Iris pigment epithelial cell (primary cell): ENCODE measurements around the gene KIF17.

Experiments
- DNase-seq: peaks from one replicate; pipeline ENCODE4 v3.0.0-alpha.2; 2011; ENCODE audit warnings: low read depth

The KIF17 gene

GRCh38 chr1:20625176-20626097, 92.4 kb downstream of the KIF17 start:
- no peak for DNase-seq

GRCh38 chr1:20624709-20625108, 93.1 kb downstream of the KIF17 start:
- DNase-seq = no peak

- DNase-seq = no peak
Measured at GRCh38 chr1:20621012-20621411, 96.8 kb downstream of the KIF17 start.

GRCh38 chr1:20619999-20620398, 97.8 kb downstream of the KIF17 start:
- no peak for DNase-seq

- no peak for DNase-seq
Measured at GRCh38 chr1:20618550-20618949, 99.3 kb downstream of the KIF17 start.

GRCh38 chr1:20616847-20617487, 100.8 kb downstream of the KIF17 start:
- no peak for DNase-seq

GRCh38 chr1:20615946-20616846, 101.6 kb downstream of the KIF17 start:
- DNase-seq = peak; percentile 27

GRCh38 chr1:20614131-20614579, 103.7 kb downstream of the KIF17 start:
- DNase-seq = no peak
